Kasumi-1 (cell line): ENCODE results near the gene PDE5A.

Experiments
- DNase-seq, 2 experiments: peaks; one replicate each; lab custom pipeline; 2025; lab: John Stamatoyannopoulos, UW

Gene PDE5A

DNA sequence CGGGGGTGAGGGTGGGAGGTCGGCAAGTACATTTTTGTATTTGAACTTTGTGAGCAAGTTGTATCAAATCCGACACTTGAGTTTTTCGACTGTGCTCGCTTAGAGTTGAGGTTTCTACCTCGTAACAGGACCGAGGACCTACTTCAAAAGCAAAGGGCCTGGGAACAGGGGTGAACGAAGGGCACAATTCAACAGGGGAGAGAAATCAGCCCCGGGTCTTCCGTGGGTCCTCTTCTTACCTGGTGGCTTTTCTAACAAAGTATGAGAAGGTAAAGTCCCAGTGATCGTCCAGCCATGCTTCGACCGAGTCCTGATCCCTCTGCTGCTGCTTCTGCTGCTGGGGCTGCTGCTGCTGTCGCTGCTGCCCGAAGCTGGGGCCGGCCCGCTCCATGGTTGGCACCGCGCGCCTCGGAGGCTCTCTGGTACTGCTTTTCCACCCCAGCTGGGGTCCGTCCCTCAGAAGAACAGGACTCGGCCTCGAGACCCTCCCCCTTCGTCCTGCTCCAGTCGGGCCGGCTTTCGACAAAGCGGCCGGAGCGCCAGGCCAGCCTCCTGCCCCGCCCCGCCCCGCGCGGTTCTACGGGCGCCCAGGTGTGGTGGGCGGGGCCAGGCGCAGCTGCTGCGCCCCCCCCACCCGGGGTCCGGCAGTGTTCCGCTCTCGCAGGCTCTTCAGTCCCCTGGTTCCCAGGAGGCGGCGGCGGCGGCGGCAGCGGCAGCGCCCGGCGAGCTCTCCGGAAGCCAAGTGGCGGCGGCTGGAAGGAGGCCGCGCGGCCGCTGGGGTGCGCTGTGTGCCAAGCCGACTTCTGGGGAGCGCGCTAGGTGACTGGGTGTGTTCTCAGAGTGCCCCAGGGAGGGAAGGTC, at the start of gene PDE5A:
Gene PDE5A, minus strand, starts transcription at position 524 of the 861 bp plus-strand sequence. Its CDS starts 133 bp downstream, at position 391.
- DNase-seq = peak; percentile 74 to 82

DNA sequence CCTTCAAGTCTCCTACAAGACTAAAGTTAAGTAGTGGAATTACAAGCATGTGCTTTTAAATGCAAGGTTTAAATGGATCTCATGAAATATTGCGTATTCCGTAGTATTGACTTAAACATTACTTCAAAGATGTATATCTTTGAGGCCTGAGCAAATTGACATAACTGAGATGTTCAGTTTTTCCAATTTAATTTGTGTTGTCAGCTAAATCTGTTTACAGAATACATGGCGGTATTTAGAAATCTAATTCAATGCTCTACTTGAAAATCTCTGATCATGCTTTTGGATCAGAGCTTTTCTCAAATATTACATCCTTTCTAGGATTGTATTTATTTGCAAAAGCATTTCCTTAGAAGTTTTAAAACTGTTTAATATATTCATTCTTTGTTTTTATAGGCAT, 47.5 kb upstream of the PDE5A start:
- DNase-seq = no peak

DNA sequence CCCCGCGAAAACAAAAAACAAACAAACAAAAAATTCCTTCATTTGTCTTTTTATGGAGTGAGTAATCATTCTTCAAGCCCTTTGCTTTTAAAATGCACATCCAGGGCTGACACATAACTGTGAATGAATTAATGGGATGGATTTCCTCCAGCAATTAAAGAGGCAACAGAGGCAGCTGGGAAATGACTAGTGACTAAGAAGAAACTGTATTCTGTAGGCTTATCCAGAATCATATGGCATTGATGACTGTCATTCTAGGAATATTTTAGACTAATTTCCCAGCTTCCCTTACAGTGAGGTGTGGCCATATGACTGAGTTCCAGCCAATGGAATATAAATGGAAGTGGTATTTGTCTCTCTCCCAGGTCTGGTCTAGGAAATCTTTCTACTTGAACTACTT, 46.8 kb upstream of the PDE5A start:
- DNase-seq = no peak

DNA sequence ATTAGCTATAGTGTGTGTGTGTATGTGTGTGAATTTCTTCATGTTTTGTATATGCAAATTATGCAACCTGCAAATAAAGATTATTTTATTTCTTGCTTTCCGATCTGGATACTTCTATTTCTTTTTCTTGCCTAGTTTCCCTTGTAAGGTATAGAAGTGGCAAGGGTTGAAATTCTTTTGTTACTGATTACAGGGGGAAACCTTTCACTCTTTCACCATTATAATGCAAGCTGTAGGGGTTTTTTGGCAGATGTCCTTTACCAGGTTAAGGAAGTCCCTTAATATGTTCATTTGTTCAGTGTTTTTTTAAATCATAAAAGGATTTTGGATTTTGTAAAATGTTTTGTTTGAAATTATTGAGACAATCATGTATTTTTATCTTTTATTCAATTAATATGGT, 44.3 kb upstream of the PDE5A start:
- no peak for DNase-seq

DNA sequence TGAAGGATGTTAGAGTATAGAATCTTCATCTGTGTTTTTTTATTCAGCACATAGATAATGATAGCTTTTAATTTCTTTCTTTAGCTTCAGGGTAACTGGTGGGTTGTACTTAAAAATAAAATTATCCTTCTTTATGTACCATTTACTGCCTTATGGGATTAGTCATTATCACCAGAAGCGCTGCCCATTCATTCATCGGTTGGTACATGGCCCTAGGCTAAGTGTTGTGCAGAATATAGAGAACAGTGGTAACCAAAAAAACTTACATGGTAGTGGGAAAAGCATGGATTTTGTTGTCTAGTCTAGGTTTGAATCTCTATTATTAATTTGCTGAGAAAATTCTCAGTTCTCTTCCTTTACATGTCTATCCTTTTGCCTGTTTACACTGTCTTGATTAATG, 43.5 kb upstream of the PDE5A start:
- DNase-seq = no peak

DNA sequence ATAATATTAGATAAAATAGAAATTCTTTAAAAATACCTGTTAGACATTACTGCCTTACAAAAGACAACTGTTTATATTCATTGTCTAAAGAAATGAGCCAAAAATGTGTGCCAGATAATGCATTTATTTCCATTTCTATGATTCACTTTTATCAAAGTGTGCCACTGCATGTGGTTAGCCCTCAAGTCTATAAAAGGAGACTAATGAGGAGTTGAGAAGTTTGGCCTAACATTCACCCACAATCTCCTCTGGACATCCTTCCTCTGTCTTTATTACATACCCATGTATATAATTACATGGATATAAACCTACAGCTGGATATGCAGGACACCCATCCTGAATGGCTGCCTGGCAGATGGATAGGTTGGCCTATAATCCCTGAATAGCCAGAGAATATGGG, 42.6 kb upstream of the PDE5A start:
- no peak for DNase-seq

DNA sequence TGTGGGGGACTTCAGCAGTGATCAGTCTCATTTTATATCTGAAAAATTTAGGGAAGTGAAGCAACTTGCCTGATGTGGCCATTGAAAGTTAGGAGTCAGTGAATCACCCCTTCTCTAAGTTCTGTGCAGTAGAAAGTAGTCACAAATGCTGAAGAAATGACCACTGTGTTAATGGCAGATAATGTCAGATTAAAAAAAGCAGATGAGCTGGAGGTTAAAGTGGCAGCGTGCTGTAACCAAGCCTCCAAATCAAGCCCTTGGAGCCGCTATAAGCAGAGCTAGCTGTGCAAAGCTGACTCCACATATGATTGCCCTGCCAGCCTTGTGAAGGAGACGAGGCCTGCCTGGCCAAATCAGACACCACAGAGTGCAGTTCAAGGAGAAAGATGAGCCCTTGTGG, 39.2 kb upstream of the PDE5A start:
- DNase-seq = peak; percentile 3 to 20

DNA sequence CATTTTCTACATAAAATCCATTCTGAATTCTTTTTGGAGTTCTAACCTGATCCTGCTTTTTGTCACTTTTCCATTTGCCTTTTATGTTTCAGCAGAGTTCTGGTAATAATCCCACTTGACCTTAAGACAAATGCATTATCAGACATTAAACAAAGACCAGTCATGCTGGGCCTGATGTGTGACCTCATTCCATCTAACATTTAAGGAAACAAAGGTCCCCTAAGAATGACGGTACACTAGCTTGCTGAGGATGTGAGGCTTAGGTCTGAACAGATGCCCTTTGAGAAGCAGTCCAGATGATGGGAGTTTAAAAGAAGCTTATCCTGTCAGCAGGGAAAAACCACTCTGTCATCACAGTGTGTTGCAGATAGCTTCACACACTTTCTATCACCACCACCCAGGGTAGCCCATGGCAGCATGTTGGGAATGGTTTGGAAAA, 38.1 kb upstream of the PDE5A start:
- DNase-seq = no peak

DNA sequence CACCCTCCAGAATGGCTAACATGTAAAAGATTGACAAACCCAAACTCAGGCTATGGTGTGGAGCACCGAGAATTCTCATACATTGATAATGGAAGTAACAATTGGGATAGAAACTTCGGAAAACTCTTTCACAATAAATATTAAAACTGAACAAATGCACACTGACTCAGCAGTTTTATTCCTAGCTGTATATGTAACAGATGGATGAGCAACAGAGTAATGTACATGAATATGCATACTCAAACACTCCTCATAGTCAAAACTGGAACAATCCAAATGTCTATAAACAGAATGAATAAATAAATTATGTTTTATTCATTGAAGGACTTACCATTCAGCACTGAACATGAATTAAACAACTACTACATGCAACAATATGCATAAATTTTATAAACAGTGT, 37.1 kb upstream of the PDE5A start:
- no peak for DNase-seq

DNA sequence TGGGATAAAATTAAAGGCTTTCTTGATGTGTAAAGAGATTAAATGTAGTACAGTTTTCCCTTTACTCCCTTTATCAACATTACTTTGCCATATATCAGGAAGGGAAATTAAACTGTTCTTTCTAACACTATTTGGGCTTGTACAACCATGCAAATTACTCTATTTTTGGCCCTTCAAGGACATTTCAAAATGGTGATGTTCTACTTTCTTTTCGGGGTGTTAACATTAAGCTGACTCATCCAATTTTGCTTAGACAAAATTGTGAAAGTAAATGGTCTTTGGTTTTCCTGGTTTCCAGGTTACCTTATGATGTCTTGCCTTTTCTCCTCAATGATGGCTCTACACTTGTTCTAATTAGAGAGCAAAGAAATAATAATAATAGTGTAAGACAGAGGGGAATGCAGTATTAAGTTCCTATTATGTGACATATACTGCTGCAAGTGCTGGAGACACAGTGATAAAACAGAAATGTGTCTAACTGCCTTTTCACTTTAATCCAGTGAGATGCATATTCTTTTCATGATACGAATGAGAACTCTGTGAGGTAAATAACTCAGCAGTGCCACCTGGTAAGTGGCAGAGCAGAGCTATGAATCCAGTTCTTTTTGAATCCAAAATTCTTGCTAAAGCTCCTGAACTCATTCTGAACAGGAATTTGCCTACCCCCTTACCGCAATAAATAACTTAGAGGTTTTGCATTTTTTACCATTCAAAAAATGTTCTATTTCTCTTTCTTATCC, 35.7 kb upstream of the PDE5A start:
- DNase-seq = no peak

DNA sequence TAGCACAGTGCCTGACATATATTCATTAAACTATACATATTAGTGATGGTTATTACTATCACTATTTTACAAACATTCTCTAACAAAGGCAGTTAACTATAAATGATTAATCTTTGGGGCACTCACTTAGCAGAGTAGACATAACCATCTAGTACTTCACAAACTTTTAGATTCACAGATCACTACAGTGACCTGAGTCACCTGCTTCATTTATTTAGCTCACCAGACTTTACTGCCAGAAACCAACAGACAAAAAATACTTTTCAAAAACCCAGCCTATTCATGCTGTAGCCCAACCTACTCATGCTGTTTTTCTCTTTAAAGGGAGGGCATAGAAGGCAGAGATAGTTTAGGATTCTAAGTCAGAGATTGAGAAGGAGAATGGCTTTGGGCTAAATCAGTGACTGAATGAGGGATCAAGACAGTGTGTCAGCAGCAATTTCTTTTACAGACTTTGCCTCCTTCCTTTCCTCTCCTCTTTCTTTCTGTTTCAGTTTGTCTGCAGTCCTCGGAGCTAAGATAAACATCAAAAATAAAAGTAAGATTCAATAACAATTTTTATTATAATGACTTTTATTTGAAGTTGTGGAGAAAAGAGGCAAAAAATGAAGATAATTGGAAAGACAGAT, 34.7 kb upstream of the PDE5A start:
- DNase-seq = no peak

DNA sequence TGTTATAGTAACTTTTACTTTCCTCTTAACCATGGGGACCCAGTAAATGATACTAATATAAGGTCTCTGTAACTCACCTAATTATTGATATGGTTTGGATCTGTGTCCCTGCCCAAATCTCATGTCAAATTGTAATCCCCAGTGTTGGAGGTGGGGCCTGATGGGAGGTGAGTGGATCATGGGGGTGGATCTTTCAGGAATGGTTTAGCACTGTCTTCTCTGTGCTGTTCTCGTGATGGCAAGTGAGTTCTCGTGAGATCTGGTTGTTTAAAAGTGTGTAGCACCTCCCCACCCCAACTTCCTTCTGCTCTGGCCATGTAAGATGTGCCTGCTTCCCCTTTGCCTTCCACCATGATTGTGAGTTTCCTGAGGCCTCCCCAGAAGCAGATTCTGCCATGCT, 34.0 kb upstream of the PDE5A start:
- DNase-seq = peak in 1 of 2 experiments; percentile 6

DNA sequence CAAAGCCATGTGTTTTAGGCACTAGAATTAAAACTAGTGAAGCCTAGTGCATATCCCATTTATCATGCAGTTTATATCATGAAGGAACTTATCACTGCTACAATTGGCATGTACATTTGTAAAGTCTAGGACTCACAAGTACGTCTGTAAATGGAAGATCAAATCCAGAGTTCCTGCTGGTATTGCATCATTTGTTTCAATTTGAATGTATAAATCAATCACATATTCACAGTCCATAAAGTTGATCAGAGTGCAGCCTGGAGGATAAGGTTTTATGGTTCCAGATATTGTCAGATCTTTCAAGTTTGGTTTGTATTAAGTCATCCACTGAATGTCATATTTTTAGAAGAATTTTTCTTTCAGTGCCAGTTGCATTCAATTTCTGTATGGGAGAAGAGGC, 32.6 kb upstream of the PDE5A start:
- DNase-seq = no peak

DNA sequence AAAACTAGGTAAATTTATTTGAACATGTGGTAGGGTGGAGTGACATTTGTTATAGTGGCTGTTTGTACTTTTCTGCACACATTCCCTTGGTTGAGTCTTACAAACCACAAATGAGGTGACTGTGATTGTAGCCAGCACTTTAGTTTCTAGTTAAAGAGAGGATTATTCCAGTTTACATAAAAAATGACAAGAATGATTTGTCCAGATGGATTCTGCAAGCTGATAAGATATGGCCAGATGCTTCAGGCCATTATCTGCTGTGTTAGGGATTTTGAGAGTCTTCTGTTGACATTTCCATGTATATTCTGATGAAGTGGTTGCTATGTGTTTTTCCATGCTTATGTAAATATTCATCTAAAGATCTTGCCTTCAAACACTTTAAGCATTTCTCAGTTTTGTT, 31.0 kb upstream of the PDE5A start:
- no peak for DNase-seq

DNA sequence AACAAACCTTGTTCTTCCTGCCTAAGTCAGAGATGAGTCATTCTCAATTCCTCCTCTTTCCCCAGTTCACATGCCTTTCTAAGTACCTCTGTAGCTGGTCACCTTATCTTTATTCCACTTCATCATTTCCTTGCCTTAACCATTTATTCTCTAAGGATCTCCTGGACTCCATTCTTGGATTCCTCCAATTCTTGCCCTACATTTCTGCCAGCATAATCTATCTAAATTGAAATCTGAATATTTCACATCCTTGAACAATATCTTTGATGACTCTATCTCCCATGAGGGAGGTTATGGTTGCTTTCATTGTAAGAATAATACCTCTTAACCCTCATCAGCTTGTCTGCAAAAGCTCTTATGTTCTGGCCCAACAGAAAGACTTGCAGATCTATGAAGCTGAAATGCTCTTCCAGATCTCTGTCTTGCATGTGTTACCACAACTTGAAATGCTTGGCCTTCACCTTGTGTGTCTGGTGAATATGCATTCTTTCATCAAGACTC, 28.6 kb upstream of the PDE5A start:
- no peak for DNase-seq

DNA sequence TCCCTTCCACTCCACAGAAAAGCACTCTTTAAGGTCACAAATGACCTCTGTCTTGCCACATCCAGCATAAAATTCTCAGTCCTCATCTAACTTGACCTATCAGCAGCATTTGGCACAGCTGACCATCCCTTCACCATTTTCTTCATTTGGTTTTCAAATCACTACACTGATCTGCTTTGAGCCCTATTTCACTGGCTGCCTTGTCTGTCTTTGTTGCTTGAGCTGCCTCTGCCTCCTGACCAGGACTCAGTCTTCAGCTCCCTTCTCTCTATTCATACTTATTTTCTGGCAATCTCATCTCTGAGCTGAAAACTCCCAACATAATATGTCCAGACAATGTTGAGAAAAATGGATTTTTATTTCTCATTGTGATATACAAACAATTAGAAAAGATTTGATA, 27.7 kb upstream of the PDE5A start:
- DNase-seq = no peak

DNA sequence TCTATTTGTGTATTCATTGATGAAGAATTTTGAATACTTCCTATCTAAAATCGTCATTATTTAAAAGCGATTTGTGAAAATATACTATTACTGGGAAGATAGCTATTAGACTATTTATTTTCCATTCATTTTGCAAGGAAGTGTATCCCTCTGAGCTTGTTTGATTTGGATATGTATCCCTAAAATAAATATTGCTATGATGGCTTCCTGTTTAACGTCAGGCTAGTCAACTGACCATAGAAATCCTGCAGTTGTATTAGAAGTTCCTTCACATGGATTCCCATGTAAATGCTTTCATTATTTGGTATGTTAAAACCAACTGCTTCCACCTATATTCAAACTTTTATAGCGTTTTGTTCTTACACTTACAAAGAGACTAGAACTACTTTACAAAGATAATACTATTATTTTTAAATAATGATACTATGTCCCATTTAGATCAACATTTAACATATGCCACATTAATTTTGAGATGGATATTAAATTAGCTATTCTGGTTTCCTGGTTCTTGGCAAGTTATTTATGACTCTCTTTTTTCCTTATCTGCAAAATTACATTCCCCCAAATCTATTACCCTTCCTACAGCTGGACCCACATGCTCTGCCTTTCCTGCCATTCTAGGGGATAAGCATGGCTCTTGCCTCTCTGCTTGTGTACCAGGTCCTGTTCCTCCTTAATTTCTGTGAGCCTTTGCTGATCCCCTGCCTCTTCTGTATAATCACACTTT, 26.7 kb upstream of the PDE5A start:
- no peak for DNase-seq

DNA sequence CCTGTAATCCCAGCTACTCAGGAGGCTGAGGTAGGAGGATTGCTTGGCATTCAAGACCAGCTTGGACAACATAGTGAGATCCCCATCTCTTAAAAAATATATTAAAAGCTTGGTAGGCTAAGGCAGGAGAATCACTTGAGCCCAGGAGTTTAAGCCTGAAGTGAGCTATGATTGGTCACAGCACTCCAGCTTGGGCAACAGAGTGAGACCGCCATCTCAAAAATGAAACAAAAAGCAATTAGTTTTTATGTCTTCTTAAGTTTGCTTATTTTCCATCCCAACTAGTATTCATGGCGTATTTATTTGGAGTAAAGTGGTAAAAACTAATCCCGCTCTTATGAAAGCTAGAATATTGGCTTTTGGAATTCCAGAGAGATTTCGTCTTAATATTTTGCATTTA, 25.4 kb upstream of the PDE5A start:
- DNase-seq = no peak

DNA sequence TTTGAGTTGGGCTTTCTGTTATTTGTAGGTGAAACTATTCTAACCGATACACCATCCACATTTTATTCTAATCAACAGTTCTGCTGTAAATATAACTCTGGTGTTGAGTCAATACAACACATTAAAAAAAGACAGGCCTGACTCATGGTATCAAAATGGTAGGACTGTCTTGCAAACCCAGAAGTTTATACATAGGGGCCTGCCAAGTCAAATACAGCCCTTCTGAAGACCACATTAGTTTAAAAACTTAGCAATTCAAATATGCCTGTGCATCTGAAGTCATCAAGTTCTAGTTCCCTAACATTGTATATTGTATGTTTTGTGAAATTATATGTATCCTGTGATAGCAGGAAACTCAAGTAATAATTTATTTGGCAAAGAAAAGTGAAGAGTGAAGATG, 24.4 kb upstream of the PDE5A start:
- no peak for DNase-seq

DNA sequence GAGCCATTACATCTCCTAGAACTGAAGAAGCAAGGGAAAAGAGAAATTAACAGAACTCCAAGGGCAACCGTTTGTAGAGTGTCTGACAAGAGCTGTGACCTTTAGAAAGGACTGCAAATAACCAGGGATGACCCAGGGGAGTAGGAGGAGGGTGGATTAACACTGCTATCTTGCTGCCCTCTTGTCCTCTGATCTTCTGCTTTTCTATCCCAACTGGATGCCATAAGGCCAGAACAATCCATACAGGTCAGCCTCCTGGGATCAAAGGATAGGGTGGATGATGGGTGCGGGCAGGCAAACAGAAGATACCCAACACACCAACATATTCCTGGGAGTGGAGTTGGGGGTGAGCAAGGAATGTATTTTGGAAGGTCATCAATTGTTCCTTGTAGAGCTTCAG, 19.8 kb upstream of the PDE5A start:
- DNase-seq = no peak

DNA sequence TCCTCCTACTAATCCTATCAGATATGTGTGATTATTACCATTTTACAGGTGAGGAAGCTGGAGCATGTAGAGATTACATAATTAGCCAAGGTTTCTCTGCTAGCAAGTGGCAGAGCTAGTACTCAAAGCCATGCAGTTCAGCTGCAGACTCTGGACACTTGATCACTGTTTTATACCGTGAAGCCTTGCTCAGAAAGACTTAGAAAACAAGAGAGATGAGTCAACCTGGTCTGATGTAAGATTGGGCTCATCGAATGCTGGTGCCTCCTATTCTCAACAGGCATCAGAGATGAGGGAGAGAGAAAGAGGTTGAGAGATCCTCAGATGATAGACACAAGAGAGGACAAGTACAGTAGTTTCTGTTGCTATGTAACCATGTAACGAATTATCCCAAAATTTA, 19.0 kb upstream of the PDE5A start:
- DNase-seq = no peak
